Measurements from ENCODE around the gene TCN2. TPM values are rescaled to one million over a fixed set of nuclear protein-coding genes. Genes with fewer than 3 reads are reported as not detected.

The TCN2 gene
- total RNA-seq, 1 donor from 2014 or later: 21.6 TPM

DNA sequence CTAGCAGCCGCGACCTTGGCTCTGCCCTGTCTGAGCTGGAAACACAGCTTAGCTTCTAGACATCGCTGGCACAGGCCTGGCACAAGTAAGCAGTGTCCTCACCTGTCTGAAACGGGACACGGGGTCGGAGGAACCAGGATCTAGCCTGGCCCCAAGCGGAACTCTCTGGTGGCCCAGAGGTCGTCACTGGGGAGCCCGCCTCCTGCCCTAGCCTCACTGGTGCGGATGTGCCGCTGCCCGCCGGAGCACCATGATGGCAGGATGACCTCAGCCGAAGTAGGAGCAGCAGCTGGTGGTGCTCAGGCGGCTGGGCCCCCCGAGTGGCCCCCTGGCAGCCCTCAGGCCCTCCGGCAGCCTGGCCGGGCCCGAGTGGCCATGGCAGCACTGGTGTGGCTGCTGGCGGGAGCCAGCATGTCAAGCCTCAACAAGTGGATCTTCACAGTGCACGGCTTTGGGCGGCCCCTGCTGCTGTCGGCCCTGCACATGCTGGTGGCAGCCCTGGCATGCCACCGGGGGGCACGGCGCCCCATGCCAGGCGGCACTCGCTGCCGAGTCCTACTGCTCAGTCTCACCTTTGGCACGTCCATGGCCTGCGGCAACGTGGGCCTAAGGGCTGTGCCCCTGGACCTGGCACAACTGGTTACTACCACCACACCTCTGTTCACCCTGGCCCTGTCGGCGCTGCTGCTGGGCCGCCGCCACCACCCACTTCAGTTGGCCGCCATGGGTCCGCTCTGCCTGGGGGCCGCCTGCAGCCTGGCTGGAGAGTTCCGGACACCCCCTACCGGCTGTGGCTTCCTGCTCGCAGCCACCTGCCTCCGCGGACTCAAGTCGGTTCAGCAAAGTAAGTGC is 29.5 kb downstream of the TCN2 start:
- ATAC-seq (no peak), DNase-seq (ENCODE audit: low spot score) (no peak)

DNA sequence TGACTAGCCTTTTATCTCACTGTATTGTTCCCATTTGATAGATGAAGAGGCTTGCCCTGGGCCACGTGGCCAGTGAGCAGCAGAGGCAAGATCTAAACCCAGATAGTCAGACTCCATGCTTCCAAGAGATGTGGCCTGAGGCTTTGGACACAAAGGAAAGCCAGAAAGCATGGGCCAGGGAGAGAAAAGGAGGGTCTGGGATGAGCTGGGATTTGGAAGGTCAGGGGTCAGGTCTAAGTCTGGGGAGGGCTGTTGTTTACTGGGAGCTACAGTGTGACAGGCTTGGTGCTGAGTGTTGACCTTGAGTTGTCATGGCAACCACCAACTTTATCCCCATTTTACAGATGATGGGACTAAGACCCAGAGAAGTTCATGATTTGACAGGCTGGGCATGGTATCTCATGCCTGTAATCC is 30.7 kb downstream of the TCN2 start:
- no peak for DNase-seq (ENCODE audit: low spot score)
- ATAC-seq: no peak
- intact Hi-C loops (cut with DNase I): no loop called here

More for the DNA sequence above, 29.5 kb downstream of the TCN2 start:
- intact Hi-C loops (cut with DNase I): no loop called here

GRCh38 chr22:30640361-30640760 is 33.4 kb downstream of the TCN2 start:
- DNase-seq (ENCODE audit: low spot score): no peak
- intact Hi-C loops (cut with DNase I): no loop called here
- ATAC-seq: no peak

GRCh38 chr22:30640839-30641430 is 34.0 kb downstream of the TCN2 start:
- DNase-seq (ENCODE audit: low spot score): no peak
- ATAC-seq: no peak
- intact Hi-C loops (cut with DNase I): no loop called here

GRCh38 chr22:30643055-30643875 is 36.3 kb downstream of the TCN2 start:
- no peak for ATAC-seq
- intact Hi-C loops (cut with DNase I): no loop called here
- DNase-seq (ENCODE audit: low spot score): no peak

- DNase-seq (ENCODE audit: low spot score) (no peak), ATAC-seq (no peak)
- intact Hi-C loops (cut with DNase I): no loop called here
Observed at GRCh38 chr22:30646518-30647160, 39.7 kb downstream of the TCN2 start.

DNA sequence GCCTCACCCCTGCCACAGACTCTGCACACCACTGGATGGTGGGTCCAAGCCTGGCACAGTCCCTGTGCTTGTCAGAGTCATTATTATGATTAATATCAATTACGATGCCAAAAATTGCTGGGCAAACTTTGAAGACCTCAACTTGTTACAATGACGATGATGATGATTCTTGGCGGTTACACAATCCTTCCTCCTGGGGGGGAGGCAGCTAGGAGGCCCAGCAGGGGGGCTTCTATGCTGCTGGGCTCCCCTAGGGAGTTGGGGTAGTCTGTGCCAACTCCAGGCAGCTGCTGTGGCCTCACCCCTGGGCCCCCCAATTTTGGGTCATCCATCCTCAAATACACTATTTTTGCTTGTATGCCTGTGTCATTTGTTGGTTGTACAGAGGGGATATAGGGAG is 40.6 kb downstream of the TCN2 start:
- intact Hi-C loops (cut with DNase I): no loop called here
- ATAC-seq: no peak
- DNase-seq (ENCODE audit: low spot score): no peak

GRCh38 chr22:30648825-30649224 is 41.9 kb downstream of the TCN2 start:
- ATAC-seq (no peak), DNase-seq (ENCODE audit: low spot score) (no peak)
- intact Hi-C loops (cut with DNase I): no loop called here

DNA sequence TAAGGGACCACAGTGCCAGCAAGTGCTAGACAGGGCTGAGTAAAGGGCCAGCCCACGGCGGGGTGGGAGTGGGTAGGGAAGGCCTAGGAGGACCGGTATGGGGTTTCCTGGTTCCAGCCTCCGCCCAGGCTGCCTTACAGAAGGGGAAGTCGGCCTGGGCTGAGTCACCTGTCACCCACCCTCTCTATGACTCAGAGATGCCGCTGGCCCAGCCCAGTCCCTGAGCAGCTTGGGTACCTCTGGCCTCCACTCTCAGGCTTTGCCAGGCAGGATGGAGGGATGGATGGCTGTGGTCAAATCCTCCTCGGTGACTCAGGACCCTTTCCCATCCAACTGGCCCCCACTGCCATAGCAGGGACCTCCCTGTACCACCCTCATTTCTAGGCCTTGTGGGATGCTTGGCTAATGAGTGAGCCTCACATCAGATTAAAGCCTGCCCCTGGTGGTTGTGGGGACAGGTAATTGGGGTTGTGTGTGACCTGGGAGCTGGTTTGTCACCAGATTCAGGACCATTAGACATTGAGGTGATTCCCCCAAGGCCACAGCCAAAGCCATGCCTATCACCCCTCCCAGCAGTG is 42.5 kb downstream of the TCN2 start:
- ATAC-seq: peak; percentile 52
- intact Hi-C loops (cut with DNase I): no loop called here
- no peak for DNase-seq (ENCODE audit: low spot score)

- intact Hi-C loops (cut with DNase I): no loop called here
- DNase-seq (ENCODE audit: low spot score): no peak
- ATAC-seq: no peak
Observed at GRCh38 chr22:30650508-30651116, 43.6 kb downstream of the TCN2 start.

GRCh38 chr22:30652852-30653251 is 45.9 kb downstream of the TCN2 start:
- intact Hi-C loops (cut with DNase I): no loop called here
- DNase-seq (ENCODE audit: low spot score) (no peak), ATAC-seq (no peak)

DNA sequence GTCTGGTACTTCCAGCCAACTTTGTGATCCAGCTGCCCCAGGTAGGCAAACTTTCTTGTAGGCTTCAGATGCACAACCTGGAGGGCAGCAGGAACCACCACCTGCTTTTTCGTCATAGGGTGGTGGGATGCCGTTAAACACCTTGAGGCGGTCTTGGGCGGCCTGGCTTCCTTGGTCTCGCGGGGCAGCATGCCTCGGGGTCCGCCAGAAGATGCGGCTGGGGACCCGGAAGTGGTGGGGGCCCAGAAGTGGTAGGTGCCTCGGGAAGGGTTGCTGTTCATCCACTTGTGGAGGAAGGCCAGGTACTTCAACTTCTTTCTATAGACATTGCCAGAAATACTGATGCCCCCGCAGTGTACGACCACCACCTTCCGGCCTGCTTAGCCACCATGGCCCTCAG is 47.4 kb downstream of the TCN2 start:
- no peak for ATAC-seq

DNA sequence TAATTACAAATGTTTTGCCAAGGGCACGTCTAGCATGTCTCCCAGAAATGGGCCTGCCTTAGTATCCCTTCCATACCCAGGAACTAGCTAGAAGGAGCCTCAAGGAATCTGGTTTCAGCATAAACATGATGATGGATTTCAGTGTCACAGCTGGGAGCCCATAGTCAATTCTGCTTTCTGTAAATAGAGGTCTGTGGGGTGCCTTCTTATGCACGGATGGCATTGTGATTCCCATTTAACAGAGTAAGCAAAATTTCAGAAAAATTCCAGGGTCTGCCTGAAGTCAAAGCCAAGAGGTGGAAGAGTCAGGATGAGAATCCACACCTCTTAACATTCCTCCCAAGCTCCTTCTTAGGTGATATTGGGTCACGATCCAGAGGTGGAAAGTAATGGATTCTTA is 48.6 kb downstream of the TCN2 start:
- ATAC-seq (no peak), DNase-seq (ENCODE audit: low spot score) (no peak)
- intact Hi-C loops (cut with DNase I): no loop called here

More for the DNA sequence above, 47.4 kb downstream of the TCN2 start:
- no peak for DNase-seq (ENCODE audit: low spot score)
- intact Hi-C loops (cut with DNase I): no loop called here

DNA sequence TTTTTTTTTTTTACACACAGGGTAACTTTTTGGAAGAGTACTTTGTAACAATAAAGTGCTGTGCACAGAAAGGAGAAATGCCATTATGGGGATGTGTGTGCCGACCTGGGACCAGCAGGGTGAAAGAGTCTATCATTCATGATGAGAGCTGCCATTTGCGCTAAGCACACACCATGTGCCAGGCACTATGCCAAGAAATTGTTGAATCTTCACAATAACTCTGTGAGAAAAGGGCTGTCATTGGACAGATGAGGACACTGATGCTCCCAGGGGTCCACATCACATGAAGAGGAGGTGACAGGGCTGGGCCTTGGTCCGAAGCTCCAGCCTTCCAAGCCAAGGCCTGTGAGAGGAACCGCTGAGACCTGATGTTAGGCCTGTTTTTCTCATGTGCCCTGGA is 55.1 kb downstream of the TCN2 start:
- no peak for DNase-seq (ENCODE audit: low spot score)
- no peak for ATAC-seq
- intact Hi-C loops (cut with DNase I): no loop called here

DNA sequence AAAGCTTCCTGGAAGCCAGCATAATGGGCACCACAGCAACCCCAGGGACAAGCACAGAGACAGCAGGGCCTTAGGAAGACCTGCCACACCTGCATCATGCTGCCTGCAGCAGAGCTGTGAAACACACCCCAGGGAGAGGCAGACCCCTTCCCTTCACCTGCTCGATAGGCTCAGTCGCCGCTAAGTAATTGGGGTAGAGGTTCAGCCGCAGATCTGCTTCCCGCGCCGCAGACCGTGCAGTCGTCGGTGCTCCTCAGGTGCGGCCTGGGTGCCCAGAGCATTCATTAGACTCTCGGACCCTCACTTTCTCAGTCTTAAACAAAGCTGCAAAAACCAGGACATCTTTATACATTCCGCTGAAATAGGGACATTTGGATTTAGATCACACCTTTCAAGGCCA is 57.8 kb downstream of the TCN2 start:
- no peak for ATAC-seq
- intact Hi-C loops (cut with DNase I): no loop called here

GRCh38 chr22:30665266-30665665 is 58.3 kb downstream of the TCN2 start:
- ATAC-seq (no peak), DNase-seq (ENCODE audit: low spot score) (no peak)
- intact Hi-C loops (cut with DNase I): no loop called here

More for the DNA sequence above, 57.8 kb downstream of the TCN2 start:
- no peak for DNase-seq (ENCODE audit: low spot score)

GRCh38 chr22:30665786-30666185 is 58.8 kb downstream of the TCN2 start:
- ATAC-seq (no peak), DNase-seq (ENCODE audit: low spot score) (no peak)
- intact Hi-C loops (cut with DNase I): no loop called here

GRCh38 chr22:30667107-30667493 is 60.1 kb downstream of the TCN2 start:
- intact Hi-C loops (cut with DNase I): no loop called here
- DNase-seq (ENCODE audit: low spot score) (no peak), ATAC-seq (peak; percentile 4)
